Colonic mucosa (tissue), 4 donors: Measurements from ENCODE around the gene SLC25A29. TPM values are rescaled to one million over a fixed set of nuclear protein-coding genes. Genes with fewer than 3 reads are reported as not detected.

Experiments
- DNase-seq: peaks from one replicate; pipeline ENCODE4 v3.0.0-alpha.2; 2020
- H3K27ac ChIP-seq: fragments of 200-600 bp; one replicate; pipeline ENCODE4 v1.8.0; 2021
- H3K27me3 ChIP-seq: fragments of 200-600 bp; one replicate; pipeline ENCODE4 v1.8.0; 2021
- H3K36me3 ChIP-seq: fragments of 200-600 bp; one replicate; pipeline ENCODE4 v1.8.0; 2021
- H3K4me1 ChIP-seq: fragments of 200-600 bp; one replicate; pipeline ENCODE4 v1.8.0; 2021; ENCODE audit warnings: mild to moderate bottlenecking
- H3K4me3 ChIP-seq: fragments of 200-600 bp; one replicate; pipeline ENCODE4 v1.8.0; 2021
- H3K9ac ChIP-seq, 2 donors: one replicate each; pipeline ENCODE4 v1.7.0; 2013; ENCODE audit warnings: control low read depth in 2 of 2, low read depth in 2 of 2, low read length in 2 of 2
- H3K9me3 ChIP-seq: fragments of 200-600 bp; one replicate; pipeline ENCODE4 v1.8.0; 2021
- intact Hi-C: fragments of 100-400 bp; cut with DNase I; formaldehyde crosslinking; loops from one replicate; pipeline ENCODE4 v1.14.1; 2022
- total RNA-seq, 2 donors: library from RNA; stranded (reverse); fragmentation: NEBNext Ultra II Directional in 1 of 2; extraction: Animal tissue kit (Norgen Biotek cat#: 25700) in 1 of 2; gene quantifications; one replicate each; pipeline ENCODE4 v1.2.1, GENCODE V29; 2021
- TF ChIP-seq, protein P1 (sequence below): fragments of 200-600 bp; IDR thresholded peaks from one replicate; pipeline ENCODE4 v1.8.0; 2022; ENCODE audit warnings: antibody characterized with exemption, mild to moderate bottlenecking
- donor health status: healthy.
- donor health status: DM: no; HTN: no; CAD: no.
- donor health status: DM: no; HTN: no; CAD: no.

Gene SLC25A29
- total RNA-seq, 2 donors from 2014 or later: 28.6 to 34.8 TPM

GRCh38 chr14:100329233-100330006 is 23.2 kb upstream of the SLC25A29 start:
- H3K4me3 ChIP-seq: no peak overlapping the region
- no peak for DNase-seq
- H3K4me1 ChIP-seq: no peaks in the 10 kb centered on the region
- H3K36me3 ChIP-seq: no peaks in the 10 kb centered on the region
- no peak overlapping the region for H3K27ac ChIP-seq
- TF ChIP-seq, protein P1, sequence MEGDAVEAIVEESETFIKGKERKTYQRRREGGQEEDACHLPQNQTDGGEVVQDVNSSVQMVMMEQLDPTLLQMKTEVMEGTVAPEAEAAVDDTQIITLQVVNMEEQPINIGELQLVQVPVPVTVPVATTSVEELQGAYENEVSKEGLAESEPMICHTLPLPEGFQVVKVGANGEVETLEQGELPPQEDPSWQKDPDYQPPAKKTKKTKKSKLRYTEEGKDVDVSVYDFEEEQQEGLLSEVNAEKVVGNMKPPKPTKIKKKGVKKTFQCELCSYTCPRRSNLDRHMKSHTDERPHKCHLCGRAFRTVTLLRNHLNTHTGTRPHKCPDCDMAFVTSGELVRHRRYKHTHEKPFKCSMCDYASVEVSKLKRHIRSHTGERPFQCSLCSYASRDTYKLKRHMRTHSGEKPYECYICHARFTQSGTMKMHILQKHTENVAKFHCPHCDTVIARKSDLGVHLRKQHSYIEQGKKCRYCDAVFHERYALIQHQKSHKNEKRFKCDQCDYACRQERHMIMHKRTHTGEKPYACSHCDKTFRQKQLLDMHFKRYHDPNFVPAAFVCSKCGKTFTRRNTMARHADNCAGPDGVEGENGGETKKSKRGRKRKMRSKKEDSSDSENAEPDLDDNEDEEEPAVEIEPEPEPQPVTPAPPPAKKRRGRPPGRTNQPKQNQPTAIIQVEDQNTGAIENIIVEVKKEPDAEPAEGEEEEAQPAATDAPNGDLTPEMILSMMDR: no peak
- peak overlapping the region in 1 of 2 donors; percentile 61 for H3K9ac ChIP-seq
- H3K27me3 ChIP-seq: no peaks in the 10 kb centered on the region
- no peaks in the 10 kb centered on the region for H3K9me3 ChIP-seq
- intact Hi-C loops: no loop called here

DNA sequence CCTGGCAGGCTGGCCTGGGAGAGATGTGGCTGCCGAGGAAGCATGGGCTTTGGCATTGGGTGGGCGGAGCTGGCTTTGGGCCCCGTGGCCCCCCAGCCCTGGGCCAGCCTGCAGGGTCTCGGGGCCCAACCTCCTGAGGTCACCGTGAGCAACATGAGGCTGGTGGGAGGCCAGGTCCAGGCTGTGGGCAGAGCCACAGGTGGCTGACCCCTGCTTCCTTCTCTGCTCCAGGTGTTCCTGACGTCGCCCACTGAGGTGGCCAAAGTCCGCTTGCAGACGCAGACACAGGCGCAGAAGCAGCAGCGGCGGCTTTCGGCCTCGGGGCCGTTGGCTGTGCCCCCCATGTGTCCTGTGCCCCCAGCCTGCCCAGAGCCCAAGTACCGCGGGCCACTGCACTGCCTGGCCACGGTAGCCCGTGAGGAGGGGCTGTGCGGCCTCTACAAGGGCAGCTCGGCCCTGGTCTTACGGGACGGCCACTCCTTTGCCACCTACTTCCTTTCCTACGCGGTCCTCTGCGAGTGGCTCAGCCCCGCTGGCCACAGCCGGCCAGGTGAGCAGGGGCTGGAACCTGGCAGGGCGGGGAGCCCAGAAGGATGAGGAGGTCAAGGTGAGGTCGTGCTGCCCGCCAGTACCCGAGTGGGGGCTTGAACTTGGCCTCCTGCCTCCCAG is 22.4 kb upstream of the SLC25A29 start:
- Histone ChIP-seq H3K9me3 (no peaks in the 10 kb centered on the region), H3K27ac (peak overlapping the region; percentile 24)

DNA sequence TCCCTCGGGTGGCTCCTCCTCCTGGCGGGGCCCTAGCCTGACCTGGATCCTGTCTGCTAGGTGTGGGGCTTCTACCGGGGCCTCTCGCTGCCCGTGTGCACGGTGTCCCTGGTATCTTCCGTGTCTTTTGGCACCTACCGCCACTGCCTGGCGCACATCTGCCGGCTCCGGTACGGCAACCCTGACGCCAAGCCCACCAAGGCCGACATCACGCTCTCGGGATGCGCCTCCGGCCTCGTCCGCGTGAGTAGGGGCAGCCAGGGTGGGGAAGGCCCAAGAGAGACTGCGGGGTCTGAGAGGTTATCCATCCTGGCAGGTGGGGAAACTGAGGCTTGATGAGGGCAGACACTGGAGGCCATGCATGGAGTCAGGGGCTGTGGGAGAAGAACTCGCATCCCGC is 20.9 kb upstream of the SLC25A29 start:
- H3K27ac ChIP-seq: no peak overlapping the region
- no peak for DNase-seq
- intact Hi-C loops: no loop called here
- no peaks in the 10 kb centered on the region for H3K36me3 ChIP-seq
- no peaks in the 10 kb centered on the region for H3K27me3 ChIP-seq
- H3K4me1 ChIP-seq: no peaks in the 10 kb centered on the region
- H3K9ac ChIP-seq: no peak overlapping the region
- TF ChIP-seq, protein P1: no peak
- H3K9me3 ChIP-seq: no peaks in the 10 kb centered on the region
- H3K4me3 ChIP-seq: no peak overlapping the region

More for the DNA sequence above, 22.4 kb upstream of the SLC25A29 start:
- H3K9ac ChIP-seq: peak overlapping the region in 1 of 2 donors; percentile 61
- H3K4me1 ChIP-seq: no peaks in the 10 kb centered on the region
- H3K36me3 ChIP-seq: no peaks in the 10 kb centered on the region
- intact Hi-C loops: no loop called here
- peak overlapping the region; percentile 22 for H3K4me3 ChIP-seq
- no peaks in the 10 kb centered on the region for H3K27me3 ChIP-seq
- peak; percentile 63 for DNase-seq
- TF ChIP-seq, protein P1: no peak

GRCh38 chr14:100325958-100326357 is 19.7 kb upstream of the SLC25A29 start:
- Histone ChIP-seq H3K4me3 (no peak overlapping the region), H3K4me1 (no peaks in the 10 kb centered on the region), H3K27ac (no peak overlapping the region), H3K27me3 (no peaks in the 10 kb centered on the region), H3K36me3 (no peaks in the 10 kb centered on the region), H3K9me3 (no peaks in the 10 kb centered on the region), H3K9ac (no peak overlapping the region)
- intact Hi-C loops: no loop called here
- no peak for DNase-seq
- TF ChIP-seq, protein P1: no peak

DNA sequence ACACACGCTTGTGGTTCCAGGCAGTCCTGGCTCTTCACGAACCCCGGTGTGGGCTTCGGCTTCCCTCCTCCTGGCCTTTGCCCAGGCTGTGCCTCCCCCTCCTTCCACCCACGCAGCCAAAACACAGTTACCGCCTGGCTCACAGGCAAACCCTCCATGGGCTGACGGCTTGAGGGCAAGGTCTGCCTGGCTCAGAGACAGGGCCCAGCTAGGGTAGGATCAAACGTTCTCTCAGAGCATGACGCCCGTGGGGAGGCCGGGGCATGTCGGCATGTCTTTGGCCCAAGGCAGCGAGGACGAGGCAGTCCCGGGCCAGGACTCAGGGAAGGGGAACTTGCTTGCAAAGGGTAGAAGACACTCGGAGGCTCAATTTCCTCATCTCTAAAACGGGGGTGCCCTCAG is 19.0 kb upstream of the SLC25A29 start:
- intact Hi-C loops: no loop called here
- TF ChIP-seq, protein P1: no peak
- H3K27me3 ChIP-seq: no peaks in the 10 kb centered on the region
- H3K9ac ChIP-seq: peak overlapping the region in 1 of 2 donors; percentile 5
- H3K4me1 ChIP-seq: no peaks in the 10 kb centered on the region
- no peak overlapping the region for H3K4me3 ChIP-seq
- H3K36me3 ChIP-seq: no peaks in the 10 kb centered on the region
- no peak for DNase-seq
- H3K27ac ChIP-seq: no peak overlapping the region
- no peaks in the 10 kb centered on the region for H3K9me3 ChIP-seq
